Measurements from ENCODE around the gene SOAT1. TPM values are rescaled to one million over a fixed set of nuclear protein-coding genes. Genes with fewer than 3 reads are reported as not detected.
"Not testable (repeated sequence)": the region's sequence is repeated elsewhere in the genome, so short reads cannot be mapped to it uniquely, and the experiment has no call there.

The SOAT1 gene
- polyA plus RNA-seq (ENCODE audit: insufficient read length) = 36.8 TPM
- long read RNA-seq, donor 1, full-length matches to known transcripts = 11 of 11 reads
- long read RNA-seq, donor 1, partial matches to known transcripts = 0 of 11 reads
- long read RNA-seq, donor 1, other reads (novel, unspliced or antisense) = 0 of 11 reads
- long read RNA-seq, donor 2, full-length matches to known transcripts = 4 of 17 reads
- long read RNA-seq, donor 2, partial matches to known transcripts = 13 of 17 reads
- long read RNA-seq, donor 2, other reads (novel, unspliced or antisense) = 0 of 17 reads
- long read RNA-seq, donor 3, full-length matches to known transcripts = 3 of 3 reads
- long read RNA-seq, donor 3, partial matches to known transcripts = 0 of 3 reads
- long read RNA-seq, donor 3, other reads (novel, unspliced or antisense) = 0 of 3 reads
- long read RNA-seq, donor 4 = 0 reads
- long read RNA-seq, donor 5, full-length matches to known transcripts = 8 of 8 reads
- long read RNA-seq, donor 5, partial matches to known transcripts = 0 of 8 reads
- long read RNA-seq, donor 5, other reads (novel, unspliced or antisense) = 0 of 8 reads
- long read RNA-seq, donor 6, full-length matches to known transcripts = 5 of 5 reads
- long read RNA-seq, donor 6, partial matches to known transcripts = 0 of 5 reads
- long read RNA-seq, donor 6, other reads (novel, unspliced or antisense) = 0 of 5 reads
- long read RNA-seq, donor 7, full-length matches to known transcripts = 12 of 17 reads
- long read RNA-seq, donor 7, partial matches to known transcripts = 5 of 17 reads
- long read RNA-seq, donor 7, other reads (novel, unspliced or antisense) = 0 of 17 reads
- long read RNA-seq, donor 8, full-length matches to known transcripts = 7 of 7 reads
- long read RNA-seq, donor 8, partial matches to known transcripts = 0 of 7 reads
- long read RNA-seq, donor 8, other reads (novel, unspliced or antisense) = 0 of 7 reads

DNA sequence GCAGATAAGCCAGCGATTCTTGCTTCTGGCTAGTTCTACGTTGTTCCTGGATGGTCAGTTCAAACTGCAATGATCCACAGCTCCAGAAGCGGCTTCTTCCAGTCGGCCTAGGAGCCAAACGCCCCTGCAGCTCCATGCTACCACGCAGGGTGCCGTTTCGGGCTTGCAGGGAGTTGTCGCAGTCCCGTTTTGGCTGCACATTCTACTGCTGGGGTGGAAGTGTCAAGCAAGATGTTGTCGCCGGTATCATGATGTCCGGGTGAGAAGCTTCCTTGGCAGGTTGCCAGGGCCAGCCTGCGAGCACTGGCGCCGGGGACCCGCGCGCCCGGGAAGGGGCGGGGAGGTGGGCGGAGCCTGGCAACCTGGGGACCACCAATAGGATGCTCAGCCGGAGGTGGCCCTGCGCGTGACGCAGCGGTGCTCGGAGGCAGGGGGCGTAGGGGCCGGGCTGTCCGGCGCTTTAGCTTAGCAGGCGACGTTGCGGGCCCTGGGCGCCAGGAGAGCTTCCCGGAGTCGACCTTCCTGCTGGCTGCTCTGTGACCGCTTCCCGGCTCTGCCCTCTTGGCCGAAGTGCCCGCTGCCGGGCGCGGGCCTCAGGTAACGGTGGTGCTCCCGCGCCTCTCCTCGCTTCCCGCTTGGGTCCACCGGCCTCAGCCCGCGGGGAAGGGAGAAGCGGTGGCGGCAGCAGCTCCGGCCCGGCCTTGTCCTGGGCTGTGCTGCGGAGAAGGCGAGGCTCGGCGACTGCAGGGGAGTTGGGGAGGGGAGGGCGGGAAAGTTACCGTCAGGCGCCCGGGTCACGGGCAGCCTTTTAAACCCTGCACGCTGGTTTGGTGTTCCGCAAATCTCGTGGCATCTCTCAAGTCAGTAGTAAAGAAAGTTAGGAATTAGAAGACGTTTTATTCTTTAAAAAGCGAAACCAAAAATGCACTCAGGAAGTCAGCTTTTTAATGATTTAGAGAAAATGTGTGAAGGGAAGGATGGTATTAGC, at the start of gene SOAT1:
TSS of gene SOAT1 (plus strand) at position 458 of the 988 bp plus-strand sequence. CDS start 8,888 bp downstream, outside the sequence.
- peak; percentile 92 for DNase-seq

DNA sequence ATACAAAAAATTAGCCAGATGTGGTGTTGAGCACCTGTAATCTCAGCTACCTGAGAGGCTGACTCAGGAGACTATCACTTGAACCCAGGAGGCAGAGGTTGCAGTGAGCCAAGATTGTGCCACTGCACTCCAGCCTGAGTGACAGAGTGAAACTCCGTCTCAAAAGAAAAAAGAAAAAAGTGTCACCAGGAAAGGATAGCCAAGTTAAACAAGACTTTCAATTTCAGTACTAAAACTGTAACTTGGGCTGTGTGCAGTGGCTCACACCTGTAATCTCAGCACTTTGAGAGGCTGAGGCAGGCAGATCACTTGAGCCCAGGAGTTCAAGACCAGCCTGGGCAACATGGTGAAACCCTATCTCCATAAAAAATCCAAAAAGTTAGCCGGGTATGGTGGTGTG, 48.2 kb upstream of the SOAT1 start:
- not testable (repeated sequence) for DNase-seq

DNA sequence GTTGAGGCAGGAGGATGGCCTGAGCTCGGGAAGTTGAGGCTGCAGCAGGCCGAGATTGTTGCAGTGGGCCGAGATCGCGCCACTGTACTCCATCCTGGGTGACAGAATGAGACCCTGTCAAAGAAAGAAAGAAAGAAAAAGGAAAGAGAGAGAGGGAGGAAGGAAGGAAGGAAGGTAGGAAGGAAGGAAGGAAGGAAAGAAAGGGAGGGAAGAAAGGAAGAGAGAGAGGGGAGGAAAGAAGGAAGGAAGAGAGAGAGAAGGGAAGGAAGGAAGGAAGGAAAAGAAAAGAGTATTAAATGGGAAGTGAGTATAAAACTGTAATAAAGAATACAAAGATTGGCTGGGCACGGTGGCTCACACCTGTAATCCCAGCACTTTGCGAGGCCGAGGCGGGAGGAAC, 45.7 kb upstream of the SOAT1 start:
- DNase-seq = no peak

DNA sequence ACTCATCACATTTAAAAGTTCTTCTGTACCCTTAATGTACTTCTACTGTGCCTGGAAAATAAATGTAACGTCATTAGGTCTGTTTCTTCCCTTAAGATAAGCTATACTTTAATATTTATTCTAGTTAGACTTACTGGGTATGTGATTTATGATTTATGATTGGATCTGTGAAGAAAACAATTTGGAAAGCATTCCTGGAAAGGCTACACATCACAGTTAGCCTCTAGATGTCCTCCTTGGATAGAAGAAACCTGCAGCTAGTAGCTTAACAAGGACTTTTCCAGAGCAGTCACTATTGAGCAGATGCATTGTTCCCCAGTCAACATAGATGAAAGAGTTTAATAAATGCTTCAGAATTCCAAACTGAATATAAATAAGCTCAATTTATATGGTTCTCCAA, 41.9 kb upstream of the SOAT1 start:
- no peak for DNase-seq

DNA sequence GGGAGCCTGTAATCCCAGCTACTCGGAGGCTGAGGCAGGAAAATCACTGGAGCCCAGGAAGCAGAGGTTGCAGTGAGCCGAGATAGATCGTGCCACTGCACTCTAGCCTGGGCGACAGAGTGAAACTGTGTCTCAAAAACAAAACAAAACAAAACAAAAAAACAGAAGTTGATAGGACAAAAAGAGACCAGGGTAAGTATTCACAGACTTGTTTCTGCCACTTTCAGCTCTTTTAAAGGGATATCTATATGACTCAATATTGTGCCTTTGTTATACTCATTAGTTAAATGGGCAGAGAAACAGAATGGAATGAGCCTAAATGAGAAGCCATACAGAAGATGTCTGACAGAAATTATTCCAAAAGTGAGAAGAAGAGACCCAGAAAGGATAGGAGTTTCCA, 41.0 kb upstream of the SOAT1 start:
- DNase-seq = no peak

DNA sequence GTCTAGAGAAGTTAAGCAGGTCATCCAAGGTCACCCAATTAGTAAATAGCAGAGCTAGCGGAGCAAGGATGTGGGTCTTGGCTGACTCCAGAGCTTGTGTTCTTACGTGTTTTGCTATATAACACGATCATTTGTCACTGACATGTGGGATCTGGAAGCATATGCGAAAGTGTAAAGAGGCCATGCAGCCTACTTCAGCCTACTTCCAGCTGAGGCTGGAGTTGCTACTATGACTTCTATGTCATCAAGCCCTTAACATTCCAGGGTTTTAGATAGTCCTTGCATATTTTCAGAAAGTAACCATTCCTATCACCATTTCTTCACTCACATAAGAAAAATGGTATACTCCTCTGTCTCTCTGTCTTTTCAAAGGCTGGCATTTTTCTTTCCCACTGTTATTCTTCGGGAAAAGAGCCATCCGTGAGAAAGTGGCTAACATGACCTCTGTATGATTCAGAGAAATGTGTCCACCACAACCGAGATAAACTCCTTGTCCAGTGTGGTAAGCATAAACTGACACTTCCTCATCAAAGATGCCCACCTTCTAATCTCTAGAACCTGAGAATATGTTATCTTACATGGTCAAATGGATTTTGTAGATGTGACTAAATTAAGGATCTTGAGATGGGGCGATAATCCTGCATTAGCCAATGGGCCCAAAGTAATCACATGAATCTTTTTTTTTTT, 40.2 kb upstream of the SOAT1 start:
- no peak for DNase-seq

DNA sequence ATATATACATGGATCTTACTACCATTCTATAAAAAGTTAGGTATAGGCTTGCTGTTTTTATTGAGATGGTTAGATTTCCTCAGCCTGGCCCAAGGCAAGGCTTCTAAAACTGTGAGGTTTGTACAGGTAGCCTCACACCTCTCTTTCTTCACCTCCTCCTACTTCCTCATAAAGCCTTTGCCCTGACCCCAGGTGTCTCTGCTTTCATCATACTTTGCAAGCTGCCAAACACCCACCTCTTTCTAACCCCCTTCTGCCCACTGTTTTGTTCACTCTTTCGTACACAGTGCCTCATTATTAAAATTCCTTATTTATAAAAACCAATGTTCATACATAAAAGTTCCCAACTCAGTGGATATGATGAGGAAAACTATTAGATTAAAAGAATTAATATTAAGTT, 31.4 kb upstream of the SOAT1 start:
- DNase-seq = no peak

DNA sequence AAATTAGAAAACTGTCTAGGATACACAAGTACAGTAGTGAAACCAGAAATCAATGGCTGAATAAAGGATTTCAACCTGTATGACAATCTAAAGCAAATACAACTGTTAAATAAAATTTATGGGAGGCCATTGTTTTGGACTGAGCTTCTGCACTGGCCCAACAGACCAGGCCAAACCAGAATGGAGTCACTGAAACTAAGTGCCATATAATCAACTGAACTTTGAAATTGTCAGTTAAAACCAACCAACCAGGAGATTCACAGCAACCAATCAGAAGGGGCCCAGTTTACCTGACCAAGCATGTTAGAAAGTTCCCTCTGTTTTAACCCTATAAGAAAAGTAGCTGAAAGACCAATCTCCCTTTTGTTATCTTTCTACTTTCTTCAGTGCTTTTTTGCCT, 30.5 kb upstream of the SOAT1 start:
- DNase-seq = no peak

DNA sequence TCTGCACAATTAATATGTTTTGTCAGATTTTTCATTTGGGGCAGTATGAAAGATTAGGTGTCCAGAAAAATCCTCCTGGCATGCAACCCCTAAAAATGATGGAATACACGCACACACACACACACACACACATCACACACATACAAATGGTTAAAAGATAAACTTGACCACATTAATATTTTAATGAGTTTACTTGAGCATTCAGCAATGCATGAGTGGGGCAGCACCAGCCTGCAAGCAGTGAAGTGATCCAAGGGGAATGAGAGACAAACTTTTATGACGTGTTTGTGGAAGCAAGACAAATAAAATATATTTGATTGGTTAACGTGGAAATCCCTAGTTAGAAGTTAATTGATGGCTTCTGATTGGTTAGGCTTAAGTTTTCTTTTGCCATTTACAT, 29.1 kb upstream of the SOAT1 start:
- DNase-seq = no peak

DNA sequence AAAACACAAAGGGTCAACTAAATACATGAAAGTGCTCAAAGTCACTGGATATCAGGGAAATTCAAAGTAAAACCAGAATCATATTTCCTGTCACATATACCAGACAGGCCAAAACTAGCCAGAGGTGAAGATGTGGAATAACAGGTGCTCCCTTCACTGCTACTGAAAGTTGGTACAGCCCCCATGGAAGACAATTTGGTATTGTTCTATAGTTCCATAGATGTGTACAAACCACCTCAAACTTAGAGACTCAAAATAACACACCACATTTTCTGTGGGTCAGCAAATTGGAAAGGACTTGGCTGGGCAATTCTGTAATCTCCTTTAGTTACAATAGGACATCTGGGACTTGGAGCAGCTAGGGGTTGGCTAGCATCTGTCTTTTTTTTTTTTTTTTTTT, 24.5 kb upstream of the SOAT1 start:
- no peak for DNase-seq

DNA sequence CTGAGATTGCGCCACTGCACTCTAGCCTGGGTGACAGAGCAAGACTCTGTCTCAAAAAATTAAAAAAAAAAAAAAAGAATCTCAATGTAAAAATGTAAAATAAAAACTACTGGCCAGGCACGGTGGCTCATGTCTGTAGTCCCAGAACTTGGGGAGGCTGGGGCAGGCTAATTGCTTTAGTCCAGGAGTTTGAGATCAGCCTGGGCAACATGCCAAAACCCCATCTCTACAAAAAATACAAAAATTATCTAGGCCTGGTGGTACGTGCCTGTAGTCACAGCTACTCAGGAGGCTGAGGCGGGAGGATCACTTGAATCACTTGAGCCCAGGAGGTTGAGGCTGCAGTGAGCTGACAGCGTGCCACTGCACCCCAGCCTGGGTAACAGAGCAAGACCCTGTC, 19.2 kb upstream of the SOAT1 start:
- DNase-seq = not testable (repeated sequence)

DNA sequence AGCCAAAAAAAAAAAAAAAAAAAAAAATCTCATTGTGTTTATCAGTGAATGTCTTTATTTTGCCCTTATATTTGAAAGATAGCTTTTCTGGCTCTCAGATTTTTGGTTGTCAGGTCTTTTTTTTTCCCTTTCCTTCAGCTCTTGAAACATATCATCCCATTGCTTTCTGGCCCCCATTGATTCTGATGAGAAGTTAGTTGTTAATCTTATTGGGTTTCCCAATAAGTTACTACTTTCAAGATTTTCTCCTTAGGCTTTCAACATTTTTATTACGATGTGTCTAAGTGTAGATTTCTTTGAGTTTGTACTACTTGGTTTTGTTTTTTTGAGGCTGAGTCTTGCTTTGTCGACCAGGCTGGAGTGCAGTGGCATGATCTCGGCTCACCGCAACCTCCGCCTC, 14.7 kb upstream of the SOAT1 start:
- no peak for DNase-seq

DNA sequence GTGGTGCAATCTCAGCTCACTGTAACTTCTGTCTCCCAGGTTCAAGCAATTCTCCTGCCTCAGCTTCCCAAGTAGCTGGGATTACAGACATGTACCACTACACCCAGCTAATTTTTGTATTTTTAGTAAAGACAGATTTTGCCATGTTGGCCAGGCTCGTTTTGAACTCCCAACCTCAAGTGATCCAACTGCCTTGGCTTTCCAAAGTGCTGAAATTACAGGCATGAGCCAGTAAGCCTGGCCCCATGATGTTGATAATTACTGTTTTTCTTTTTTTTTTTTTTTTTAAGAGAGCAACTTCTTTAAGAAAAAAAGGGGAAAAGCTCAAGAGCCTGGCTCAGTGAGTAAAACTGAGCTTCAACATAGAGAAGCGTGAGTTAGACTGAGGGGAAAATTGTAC, 9.6 kb upstream of the SOAT1 start:
- DNase-seq = no peak

DNA sequence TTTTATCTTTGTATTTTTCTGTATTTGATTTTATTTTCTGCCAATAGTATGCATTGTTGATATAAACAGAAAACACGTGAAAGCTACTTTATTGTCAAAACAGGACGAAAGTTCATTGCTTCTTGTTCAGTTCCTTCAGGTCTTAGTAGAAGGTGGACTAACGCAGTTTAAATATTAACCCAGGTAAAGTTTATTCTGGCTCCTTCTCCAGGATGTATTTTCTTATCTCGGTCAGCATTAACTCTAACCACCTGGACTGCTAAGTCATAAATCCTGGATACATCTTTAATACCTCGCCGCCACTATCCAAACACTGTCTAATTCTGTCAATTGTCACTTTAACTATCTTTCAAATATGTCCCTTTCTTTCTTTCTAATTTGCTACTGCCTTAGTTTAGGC, 5.7 kb upstream of the SOAT1 start:
- DNase-seq = no peak

DNA sequence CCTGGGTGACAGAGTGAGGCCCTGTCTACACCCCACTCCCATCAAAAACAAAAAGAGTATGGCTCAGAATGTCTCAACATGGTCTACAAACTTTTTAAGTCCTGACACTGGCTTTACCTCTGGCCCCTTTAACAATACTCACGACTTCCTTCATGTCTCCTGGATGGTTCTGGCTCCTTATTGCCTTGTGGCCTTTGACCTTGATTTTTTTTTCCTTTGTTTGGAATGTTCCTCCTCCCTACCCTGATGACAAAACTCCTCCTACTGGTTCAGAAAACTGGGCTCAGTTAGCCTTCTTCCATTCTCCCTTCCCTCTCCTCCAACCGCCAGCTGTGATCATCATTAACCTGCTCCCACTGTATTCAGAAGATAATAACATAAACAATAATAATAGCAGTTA, 4.6 kb upstream of the SOAT1 start:
- DNase-seq = no peak

DNA sequence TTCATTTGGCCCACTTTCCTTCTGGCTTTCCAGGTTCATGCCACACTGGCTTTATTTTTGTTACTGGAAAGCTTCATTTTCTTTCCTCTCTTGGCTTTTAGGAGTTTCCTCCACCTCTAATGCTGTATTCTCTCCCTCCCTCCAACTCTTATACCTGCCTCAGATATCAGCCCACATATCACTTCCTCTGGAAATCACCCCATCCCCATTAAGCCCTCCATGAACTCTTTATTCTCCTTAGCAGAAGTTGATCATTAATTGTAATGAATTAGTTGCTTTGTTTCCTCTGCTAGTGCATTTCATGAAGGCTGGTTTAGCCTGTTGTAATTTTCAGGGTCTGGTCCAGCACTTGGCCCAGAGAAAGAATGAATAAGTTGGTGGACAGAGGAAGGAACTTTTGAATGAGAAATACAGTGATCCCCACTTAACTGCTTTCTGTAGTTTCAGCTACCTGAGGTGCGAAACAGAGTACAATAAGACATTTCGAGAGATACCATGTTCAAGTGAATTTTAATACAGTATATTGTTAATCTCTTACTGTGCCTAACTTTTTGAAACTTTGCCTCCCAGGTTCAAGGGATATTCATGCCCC, 1.7 kb downstream of the SOAT1 start:
- no peak for DNase-seq

DNA sequence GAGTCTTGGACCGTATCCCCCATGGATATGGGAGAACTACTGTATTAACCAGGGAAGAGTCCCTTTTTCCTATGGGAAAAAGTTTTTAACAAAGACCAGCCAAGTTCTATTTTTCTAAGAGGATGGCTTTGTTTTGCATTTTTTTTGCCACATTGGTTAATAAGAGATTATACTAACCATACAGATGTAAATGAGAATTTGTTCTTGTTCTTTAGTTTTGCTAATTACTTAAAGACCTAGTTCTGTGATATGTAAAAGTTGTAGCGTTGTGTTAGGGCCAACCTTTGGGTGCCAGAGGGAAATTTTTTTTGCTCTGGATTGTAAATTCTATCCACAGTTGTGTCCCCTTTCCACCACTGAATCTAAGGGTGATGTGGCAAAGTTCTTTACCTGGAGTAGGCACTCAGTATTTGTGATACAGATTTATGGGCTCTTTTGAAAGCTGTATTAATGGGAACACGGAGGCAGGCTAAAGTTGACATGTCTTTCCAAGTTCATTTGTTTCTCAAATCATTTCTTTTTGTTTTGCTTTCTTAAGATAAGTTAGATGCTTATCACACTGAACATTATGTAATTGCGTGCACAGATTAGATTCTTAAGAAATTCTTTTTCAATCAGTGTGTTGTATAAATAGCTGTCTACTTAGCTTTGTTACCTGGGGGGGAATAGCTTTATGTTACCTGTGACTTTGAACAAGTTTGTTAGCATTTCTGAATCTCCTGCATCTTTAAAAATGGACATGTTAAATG, 2.9 kb downstream of the SOAT1 start:
- no peak for DNase-seq

DNA sequence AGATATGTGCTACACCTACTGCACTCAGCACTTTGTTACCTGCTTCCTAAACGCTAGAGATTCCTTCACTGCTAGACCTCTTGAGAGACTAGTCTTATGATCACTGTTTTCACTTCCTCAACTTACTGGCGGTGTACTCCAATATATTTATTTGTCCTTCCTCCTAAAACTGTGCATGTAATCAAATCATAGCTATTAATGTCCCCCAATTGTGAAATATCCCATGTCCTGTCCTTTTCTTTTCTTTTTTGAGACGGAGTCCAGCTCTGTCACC, 3.4 kb downstream of the SOAT1 start:
- DNase-seq = no peak

DNA sequence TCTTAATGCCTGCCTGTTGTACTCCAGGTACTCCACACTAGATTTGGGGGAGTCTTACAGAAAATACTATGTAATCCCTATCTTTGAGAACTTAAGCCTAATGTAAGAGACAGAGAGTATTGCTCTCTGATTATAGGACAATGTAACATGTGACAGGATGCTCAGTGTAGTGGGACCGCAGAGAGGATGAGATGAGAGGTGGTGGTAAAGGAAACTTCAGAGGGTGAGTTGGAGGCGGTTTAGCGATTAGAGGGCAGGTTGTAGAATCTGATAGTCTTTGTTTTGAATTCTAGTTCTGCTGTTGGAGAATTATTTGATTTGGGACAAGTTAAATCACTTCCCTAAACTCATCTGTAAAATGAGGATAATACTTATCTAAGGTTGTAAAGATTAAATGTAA, 5.4 kb downstream of the SOAT1 start:
- DNase-seq = no peak

DNA sequence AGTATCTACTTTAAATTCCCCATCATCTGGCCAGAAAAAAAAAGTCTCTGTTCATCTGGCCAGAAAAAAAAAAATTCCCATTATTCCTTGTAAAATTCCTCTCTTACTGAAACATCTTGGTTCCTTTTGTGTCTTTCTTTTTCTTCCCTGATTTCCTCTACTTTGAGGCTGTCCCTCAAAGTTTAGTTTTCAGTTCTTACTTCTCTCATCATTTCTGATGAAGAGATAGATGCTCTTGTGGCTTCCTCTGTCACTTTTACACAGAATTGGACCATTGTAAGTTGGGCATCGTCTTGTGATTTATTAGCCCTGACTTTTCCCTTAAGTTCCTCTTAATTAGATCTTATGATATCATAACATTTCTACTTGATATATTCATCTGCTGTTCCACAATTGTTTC, 6.5 kb downstream of the SOAT1 start:
- no peak for DNase-seq

Measured in left kidney (tissue), 8 donors.